Activated naive CD8-positive, alpha-beta T cell treated with anti-CD3 and anti-CD28 coated beads, Interleukin-2, amount 50 U/mL, for 16 hours (primary cell): ENCODE measurements around the gene ZNF728.
"Not testable (repeated sequence)": the region's sequence is repeated elsewhere in the genome, so short reads cannot be mapped to it uniquely, and the experiment has no call there.

Source experiments
- DNase-seq: peaks from one replicate; pipeline ENCODE4 v3.0.0-alpha.2; 2020; ENCODE audit warnings: low read depth, low spot score

Gene ZNF728

GRCh38 chr19:23002690-23003422, at the start of gene ZNF728:
TSS of gene ZNF728 (minus strand) at chr19:23003176. CDS start at chr19:23003030, 146 bp downstream.
- DNase-seq, result no peak

GRCh38 chr19:23052349-23052748, 49.4 kb upstream of the ZNF728 start:
- no peak for DNase-seq

DNA sequence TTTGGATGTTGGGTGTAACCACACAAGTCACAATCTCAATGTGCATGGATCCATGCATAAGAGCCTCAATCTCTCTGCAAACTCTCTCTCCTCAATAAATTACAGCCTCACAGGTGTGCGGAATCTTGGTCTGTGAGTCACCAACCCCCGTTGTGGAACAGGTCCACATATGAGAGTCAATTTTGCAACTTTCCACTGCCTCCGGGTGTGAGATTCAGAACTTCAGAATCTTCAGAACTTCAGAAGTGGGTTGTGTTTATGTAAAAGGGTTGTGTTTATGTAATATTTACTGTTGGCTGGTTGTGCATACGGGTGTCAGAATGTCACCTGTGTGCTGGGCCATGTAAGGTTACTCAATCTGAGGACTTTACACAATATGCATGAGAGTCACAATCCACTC, 46.3 kb upstream of the ZNF728 start:
- no peak for DNase-seq

DNA sequence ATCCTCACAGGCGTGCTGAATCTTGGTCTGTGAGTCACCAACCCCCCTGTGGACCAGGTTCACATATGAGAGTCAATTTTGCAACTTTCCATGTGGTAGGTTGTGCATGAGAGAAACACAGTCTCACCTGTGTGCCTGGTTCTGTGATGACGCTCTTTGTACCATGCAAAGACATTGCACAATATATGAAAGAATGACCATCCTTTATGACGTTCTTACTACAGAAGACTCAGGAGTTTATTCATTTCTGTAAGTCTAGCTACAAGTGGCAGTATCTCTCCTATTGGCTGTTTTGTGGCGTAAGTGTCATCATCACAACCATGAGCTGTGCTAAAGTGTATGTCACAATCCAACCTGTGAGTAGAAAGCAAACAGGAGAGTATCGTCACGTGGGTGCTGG, 43.8 kb upstream of the ZNF728 start:
- DNase-seq, result no peak

GRCh38 chr19:23033721-23034120, 30.7 kb upstream of the ZNF728 start:
- DNase-seq, result no peak

- DNase-seq, result no peak
Observed at GRCh38 chr19:23015660-23016059, 12.7 kb upstream of the ZNF728 start.

GRCh38 chr19:22994957-22995356, 8.0 kb downstream of the ZNF728 start:
- DNase-seq, result not testable (repeated sequence)

- no peak for DNase-seq
Observed at GRCh38 chr19:22976248-22976647, 26.7 kb downstream of the ZNF728 start.

DNA sequence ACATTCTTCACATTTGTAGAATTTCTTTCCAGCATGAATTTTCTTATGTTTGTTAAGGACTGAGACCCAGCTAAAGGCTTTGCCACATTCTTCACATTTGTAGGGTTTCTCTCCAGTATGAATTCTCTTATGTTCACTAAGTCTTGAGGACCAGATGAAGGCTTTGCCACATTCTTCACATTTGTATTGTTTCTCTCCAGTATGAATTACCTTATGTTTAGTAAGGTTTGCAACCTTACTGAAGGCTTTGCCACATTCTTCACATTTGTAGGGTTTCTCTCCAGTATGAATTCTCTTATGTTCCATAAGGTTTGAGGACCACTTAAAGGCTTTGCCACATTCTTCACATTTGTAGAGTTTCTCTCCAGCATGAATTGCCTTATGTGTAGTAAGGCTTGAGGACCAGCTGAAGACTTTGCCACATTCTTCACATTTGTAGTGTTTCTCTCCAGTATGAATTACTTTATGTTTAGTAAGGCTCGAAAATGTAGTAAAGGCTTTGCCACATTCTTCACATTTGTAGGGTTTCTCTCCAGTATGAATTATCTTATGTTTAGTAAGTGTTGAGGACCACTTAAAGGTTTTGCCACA, 27.3 kb downstream of the ZNF728 start:
- DNase-seq, result not testable (repeated sequence)

- DNase-seq, result no peak
Observed at GRCh38 chr19:22945560-22945959, 57.4 kb downstream of the ZNF728 start.

- DNase-seq, result no peak
Observed at GRCh38 chr19:22935151-22935550, 67.8 kb downstream of the ZNF728 start.

- DNase-seq, result not testable (repeated sequence)
Observed at GRCh38 chr19:22927576-22927975, 75.4 kb downstream of the ZNF728 start.

DNA sequence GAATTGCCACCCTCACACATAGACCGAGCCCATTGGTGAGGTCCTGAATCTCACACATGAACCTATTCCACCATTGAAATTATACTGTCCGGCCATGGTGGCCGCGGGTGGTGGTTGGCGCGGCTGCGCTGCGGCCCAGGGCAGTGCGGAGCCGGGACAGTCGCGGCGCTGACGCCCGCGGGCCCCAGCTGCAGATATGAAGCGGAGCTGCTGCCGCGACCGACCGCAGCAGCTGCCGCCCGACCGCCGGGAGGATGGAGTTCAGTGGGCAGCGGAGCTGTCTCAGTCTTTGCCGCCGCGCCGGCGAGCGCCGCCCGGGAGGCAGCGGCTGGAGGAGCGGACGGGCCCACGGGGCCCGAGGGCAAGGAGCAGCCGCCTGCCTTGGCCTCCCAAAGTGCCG, 77.8 kb downstream of the ZNF728 start:
- DNase-seq, result not testable (repeated sequence)
